C4-2B (cell line): ENCODE data around the gene ZDHHC24.

Experiments
- CTCF ChIP-seq: fragments of 450-650 bp; conservative IDR thresholded peaks from 2 replicates; pipeline ENCODE4 v1.5.1; 2017; ENCODE audit warnings: mild to moderate bottlenecking
- ZFX ChIP-seq: fragments of 450-650 bp; IDR thresholded peaks from 2 replicates; pipeline ENCODE4 v1.6.1; 2017

- TF ChIP-seq CTCF (no peak), ZFX (no peak)
Measured at GRCh38 chr11:66532784-66533183, 13.1 kb downstream of the ZDHHC24 start.
